IPS-15b (cell line): ENCODE data around the gene SMIM41.

Experiments
- H3K27me3 ChIP-seq: one replicate; pipeline ENCODE4 v1.6.1; 2013; ENCODE audit warnings: low read length; ENCODE audit not compliant: control insufficient read depth, insufficient read depth
- H3K36me3 ChIP-seq: one replicate; pipeline ENCODE4 v1.6.1; 2013; ENCODE audit warnings: low read length; ENCODE audit not compliant: control insufficient read depth, insufficient read depth
- H3K4me1 ChIP-seq: one replicate; pipeline ENCODE4 v1.6.1; 2013; ENCODE audit warnings: mild to moderate bottlenecking, low read length; ENCODE audit not compliant: control insufficient read depth, insufficient read depth
- H3K4me3 ChIP-seq: one replicate; pipeline ENCODE4 v1.5.1; 2013; ENCODE audit warnings: low read depth, low read length
- H3K9ac ChIP-seq: one replicate; pipeline ENCODE4 v1.6.1; 2013; ENCODE audit warnings: low read depth, mild to moderate bottlenecking, low read length
- H3K9me3 ChIP-seq: one replicate; pipeline ENCODE4 v1.6.1; 2013; ENCODE audit warnings: mild to moderate bottlenecking, low read length; ENCODE audit not compliant: control insufficient read depth, insufficient read depth

SMIM41 gene

DNA sequence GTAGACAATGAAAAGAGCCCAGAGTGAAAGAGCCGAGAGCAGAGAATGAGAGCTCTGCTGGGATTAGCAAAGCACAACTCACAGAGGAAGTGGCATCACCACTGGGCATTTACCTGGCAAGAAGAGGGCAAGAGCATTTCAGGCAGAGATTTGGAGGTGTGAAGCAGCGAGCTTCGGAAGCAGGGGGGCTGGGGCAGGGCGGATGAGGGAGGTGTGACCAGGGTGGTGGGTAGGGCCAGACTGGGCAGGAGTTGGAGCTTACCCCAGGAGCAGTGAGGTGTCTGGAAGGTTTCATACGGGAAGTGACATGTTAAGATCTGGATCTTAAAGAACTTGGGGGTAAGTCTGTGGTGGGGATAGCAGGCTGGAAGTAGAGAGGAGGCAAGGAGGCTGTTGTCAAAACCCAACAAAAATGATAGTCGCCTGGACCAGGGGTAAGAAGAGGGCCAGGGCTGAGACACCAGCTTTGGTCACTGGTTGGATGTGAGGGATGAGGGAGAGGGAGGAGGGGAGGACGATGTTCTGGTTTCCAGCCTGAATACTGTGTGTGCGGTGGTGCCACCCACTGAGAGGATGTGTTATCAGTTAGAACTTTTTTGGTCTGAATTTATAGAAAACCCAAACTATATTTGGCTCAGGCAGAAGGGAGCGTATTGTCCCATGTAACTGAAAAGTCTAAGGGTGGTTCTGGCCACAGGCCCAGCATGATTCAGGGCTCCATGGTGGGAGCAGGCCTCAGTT, 5.2 kb downstream of the SMIM41 start:
- H3K27me3 ChIP-seq = no peaks in the 10 kb centered on the region
- peaks cover 3% of the 10 kb centered on the region for H3K4me1 ChIP-seq
- H3K9ac ChIP-seq = no peak overlapping the region

DNA sequence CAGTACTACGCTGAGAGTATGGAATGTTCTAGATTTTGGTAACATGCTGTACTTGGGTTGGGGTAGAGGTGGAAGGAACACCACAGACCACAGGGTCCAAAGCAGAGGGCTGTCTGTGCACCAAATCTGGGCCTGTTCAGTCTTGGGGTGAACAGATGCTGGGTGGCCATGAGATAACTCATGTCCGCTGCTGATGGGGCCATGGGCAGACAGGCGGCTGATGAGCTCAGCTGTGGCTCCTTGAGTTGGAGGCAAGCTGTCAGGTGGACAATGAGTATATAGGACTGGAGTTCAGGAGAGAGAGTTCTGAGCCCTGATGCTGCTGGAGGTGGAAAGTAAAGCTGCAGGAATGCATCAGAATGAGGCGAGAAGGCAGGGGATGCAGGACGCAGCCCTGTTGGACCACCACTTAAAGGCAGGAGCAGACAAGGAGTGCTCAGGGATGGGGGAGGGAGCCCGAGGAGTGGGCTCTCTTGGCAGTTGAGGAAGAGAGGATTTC, 6.2 kb downstream of the SMIM41 start:
- Histone ChIP-seq H3K4me1 (peaks cover 3% of the 10 kb centered on the region), H3K9me3 (no peaks in the 10 kb centered on the region), H3K36me3 (no peaks in the 10 kb centered on the region), H3K9ac (no peak overlapping the region), H3K4me3 (no peak overlapping the region), H3K27me3 (no peaks in the 10 kb centered on the region)

More for the DNA sequence above, 5.2 kb downstream of the SMIM41 start:
- Histone ChIP-seq H3K9me3 (no peaks in the 10 kb centered on the region), H3K36me3 (no peaks in the 10 kb centered on the region), H3K4me3 (no peak overlapping the region)

DNA sequence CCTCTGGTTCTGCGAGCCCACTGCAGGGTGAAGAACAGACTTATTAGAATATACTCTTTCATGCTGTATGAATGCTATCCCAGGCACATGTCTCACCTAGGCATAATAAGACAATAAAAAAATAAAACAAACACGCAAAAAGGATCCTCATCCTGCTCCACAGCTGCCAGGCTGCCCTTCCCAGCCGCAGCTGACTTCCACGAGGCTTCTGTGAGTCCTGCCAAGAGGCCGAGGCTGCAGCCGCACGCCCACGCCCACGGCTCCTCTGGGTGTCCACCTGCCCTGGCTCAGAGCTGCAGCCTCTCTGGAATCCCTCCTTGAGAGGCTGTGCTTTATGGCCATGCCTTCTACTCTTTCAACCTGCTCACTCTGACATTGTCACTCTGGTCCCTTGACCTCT, 6.9 kb downstream of the SMIM41 start:
- Histone ChIP-seq H3K4me1 (peaks cover 3% of the 10 kb centered on the region), H3K27me3 (no peaks in the 10 kb centered on the region), H3K36me3 (no peaks in the 10 kb centered on the region), H3K9me3 (no peaks in the 10 kb centered on the region), H3K4me3 (no peak overlapping the region), H3K9ac (no peak overlapping the region)

DNA sequence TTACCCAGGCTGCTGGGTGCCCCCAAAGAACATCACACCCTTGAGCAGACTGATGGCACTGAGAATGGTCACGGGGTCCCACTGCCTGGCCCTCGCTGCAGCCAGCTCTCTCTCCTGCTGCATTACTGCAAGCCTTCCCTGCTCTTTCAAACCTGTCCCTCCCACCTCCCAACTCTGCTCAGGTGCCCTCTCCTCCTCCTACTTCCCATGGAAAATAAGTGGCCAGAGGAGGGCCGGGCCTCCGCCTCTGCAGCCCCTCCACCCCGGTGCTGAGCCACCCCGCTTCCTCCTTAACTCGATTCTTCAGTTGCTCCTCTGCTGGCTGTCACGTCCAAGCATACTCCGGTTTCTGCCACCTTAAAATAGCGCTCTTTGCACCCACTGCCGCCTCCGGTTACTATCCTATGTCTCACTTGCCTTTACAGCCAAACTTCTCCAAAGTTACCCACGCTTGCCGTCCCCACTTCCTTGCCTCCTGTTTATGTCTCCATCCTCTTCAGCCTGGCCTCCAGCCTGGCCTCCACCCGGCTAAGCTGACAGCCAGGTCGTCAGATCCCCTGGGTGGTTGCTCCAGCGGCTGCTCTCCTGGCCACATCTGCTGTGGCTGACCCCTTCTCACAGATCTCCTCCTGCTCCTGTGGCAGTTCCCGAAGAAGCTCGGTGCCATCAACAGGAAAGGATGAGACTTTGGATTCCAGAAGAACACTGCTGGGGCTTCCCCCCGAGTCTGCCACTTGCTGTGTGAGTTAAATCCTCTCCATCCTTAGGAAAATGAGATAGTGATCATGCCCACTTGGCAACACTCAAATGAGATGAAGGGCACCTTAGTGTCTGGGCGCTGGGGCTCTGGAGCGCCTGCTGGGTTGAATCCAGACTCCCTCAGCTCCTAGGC, 7.7 kb downstream of the SMIM41 start:
- H3K4me3 ChIP-seq = no peak overlapping the region
- no peaks in the 10 kb centered on the region for H3K36me3 ChIP-seq
- H3K27me3 ChIP-seq = no peaks in the 10 kb centered on the region
- no peaks in the 10 kb centered on the region for H3K9me3 ChIP-seq
- H3K9ac ChIP-seq = no peak overlapping the region
- no peaks in the 10 kb centered on the region for H3K4me1 ChIP-seq

DNA sequence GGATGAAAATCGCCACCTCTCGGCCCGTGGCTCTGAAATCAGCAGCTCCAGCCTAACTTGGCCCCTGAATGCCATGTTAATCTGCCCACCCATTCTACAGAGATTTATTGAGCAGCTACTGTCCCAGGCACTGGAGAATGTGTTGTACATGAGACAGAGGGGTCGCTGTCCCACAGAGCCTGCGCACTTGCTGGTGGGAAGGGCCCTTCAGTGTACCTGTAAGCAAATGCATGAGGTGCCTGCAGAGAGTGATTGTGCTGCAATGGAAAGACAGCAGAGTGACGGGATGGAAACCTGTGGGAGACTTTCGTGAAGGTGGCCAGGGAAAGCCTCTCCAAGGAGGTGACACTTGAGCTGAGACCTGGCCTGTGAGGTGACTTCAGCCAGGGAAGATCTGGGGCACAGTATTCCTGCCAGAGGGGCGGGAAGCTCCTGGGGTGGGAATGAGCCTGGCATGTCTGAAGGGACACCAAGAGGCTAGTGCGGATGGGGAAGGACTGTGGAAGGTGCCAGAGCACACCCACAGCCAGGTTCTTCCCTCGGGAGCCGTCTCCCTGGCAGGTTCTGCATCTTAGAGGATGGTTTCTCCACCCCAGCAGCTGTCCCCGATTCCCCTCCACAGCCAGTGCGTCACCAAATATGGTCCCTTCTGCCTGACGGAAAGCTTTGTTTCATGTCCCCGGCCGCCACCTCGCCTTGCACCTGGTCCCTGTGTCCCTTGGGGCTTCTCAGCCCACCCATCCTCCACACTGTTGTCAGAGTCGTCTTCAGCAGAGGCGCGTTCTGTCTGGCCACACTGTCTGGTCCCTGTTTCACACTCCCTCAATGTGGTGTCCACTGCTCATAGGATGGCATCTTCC, 8.7 kb downstream of the SMIM41 start:
- Histone ChIP-seq H3K9me3 (no peaks in the 10 kb centered on the region), H3K9ac (no peak overlapping the region), H3K27me3 (no peaks in the 10 kb centered on the region), H3K36me3 (no peaks in the 10 kb centered on the region), H3K4me3 (no peak overlapping the region), H3K4me1 (no peaks in the 10 kb centered on the region)

DNA sequence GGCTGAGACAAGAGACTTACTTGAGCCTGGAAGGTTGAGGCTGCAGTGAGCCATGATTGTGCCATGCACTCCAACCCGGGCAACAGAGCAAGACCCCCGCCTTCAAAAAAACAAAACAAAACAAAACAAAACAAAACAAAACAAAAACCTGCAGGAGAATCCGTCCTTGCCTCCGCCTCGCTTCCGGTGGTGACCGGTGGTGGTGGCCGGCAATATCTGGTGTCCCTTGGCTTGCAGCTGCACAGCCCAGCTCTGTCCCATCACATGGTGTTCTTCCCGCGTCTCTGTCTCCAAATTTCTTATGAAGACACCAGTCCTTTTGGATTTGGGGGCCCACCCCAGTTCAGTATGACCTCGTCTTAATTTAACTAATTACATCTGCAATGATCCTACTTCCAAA, 10.0 kb downstream of the SMIM41 start:
- Histone ChIP-seq H3K4me3 (no peak overlapping the region), H3K9me3 (no peaks in the 10 kb centered on the region), H3K4me1 (no peaks in the 10 kb centered on the region), H3K36me3 (no peaks in the 10 kb centered on the region), H3K9ac (no peak overlapping the region), H3K27me3 (no peaks in the 10 kb centered on the region)

DNA sequence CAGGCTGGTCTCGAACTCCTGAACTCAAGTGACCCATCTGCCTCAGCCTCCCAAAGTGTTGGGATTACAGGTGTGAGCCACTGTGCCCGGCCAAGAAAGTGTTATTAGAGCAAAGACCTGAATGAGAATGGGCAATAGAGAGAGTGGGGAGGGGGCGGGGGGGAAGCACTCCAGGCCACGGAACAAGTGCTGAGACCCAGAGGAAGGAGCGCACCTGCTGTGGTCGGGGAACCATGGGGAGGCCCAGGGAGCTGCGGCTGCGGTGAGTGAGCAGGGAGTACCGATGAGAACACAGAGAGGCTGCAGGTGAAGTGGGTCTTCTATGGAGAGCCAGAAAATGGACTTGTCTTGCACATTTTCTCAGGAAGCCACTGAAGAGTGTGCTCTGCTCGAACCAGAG, 10.8 kb downstream of the SMIM41 start:
- H3K4me1 ChIP-seq = no peaks in the 10 kb centered on the region
- H3K36me3 ChIP-seq = no peaks in the 10 kb centered on the region
- no peaks in the 10 kb centered on the region for H3K9me3 ChIP-seq
- no peaks in the 10 kb centered on the region for H3K27me3 ChIP-seq
- H3K4me3 ChIP-seq = no peak overlapping the region
- H3K9ac ChIP-seq = no peak overlapping the region

DNA sequence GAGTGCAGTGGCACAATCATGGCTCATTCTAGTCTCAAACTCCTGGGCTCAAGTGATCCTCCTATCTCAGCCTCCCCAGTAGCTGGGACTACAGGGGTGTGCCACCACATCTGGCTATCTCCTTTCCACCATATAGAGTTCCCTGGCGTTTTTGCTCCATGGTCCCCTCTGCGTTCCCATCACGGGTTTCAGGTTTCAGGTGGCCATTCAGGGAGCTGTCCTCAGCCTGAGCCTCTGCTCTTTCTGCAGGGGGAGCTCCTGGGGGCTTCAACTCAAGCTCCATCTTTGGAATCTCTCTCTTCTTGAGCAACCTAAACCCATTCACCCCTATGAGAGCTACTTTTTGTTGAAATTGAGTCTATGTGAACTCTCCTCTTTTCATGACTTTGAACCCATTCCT, 11.6 kb downstream of the SMIM41 start:
- H3K9me3 ChIP-seq = no peaks in the 10 kb centered on the region
- H3K4me3 ChIP-seq = no peak overlapping the region
- no peak overlapping the region for H3K9ac ChIP-seq
- no peaks in the 10 kb centered on the region for H3K36me3 ChIP-seq
- H3K27me3 ChIP-seq = no peaks in the 10 kb centered on the region
- H3K4me1 ChIP-seq = no peaks in the 10 kb centered on the region

DNA sequence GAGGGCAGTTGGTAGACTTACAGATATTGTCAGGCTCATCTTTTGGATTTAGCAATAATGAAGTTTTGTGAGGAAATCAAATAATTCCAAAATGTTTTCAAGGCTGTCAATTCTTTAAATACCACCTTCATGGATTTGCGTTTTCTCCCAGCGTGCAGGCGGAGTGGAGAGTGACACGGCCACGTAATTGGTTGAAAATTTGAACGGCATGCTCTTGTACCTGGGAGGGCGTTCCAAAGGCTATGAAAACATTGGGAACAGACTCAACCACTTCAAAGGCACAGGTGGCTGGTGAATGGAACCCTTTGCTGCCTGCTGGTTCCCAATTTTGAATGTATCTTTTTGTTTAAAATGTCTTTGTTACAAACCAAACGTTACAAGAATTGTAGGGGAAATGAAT, 12.4 kb downstream of the SMIM41 start:
- Histone ChIP-seq H3K4me3 (no peak overlapping the region), H3K9me3 (no peaks in the 10 kb centered on the region), H3K9ac (no peak overlapping the region), H3K36me3 (no peaks in the 10 kb centered on the region), H3K4me1 (no peaks in the 10 kb centered on the region), H3K27me3 (no peaks in the 10 kb centered on the region)

DNA sequence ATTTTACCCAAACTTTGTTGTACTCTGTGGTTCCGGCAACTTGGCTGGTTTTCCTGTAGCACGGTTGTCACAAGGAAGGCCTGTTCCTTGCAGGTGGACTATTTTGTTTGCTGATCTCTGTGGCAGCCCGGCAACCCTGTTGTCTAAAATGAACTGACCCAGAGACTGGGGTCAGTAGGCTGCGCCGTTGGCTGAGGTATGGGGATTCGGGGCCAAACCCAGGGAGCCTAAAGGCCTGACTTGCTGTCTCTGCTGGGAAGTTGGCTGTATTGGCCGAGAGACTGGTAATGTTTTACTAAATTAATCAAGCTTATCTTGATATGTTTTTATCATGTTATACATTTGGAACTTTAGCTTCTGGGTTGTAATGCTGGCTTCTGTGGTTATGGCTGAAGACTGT, 13.8 kb downstream of the SMIM41 start:
- no peaks in the 10 kb centered on the region for H3K4me1 ChIP-seq
- no peaks in the 10 kb centered on the region for H3K9me3 ChIP-seq
- H3K27me3 ChIP-seq = no peaks in the 10 kb centered on the region
- no peak overlapping the region for H3K4me3 ChIP-seq
- H3K9ac ChIP-seq = no peak overlapping the region
- H3K36me3 ChIP-seq = no peaks in the 10 kb centered on the region

DNA sequence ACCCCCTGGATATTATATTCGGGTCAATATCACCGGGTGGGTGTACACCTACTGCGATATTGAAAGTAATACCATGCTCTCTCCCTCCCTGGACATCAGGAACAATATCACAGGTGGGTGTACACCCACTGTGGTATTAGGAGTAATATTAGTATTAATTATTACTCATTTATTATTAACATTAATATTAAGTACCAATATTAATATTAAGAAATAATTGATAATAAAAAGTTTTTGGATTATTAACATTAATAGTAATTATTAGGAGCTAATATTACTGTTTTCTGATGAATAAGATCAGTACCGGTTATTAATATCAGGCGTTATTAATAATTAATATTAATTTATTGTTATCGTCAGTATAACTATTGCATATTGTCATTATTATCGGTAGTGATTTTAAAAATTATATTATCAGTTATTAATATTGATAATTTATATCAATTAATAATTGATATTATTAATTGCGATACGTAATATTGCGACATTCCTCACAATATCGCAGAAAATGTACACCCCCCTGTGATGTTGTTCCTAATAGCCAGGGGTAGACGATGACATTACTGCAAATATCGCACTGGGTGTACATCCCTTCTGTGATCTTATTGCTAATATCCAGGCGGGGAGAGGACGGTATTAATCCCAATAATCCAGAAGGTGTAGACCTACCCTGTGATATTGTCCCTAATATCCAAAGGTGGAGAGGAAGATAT, 17.0 kb downstream of the SMIM41 start:
- Histone ChIP-seq H3K36me3 (no peaks in the 10 kb centered on the region), H3K27me3 (no peaks in the 10 kb centered on the region), H3K9me3 (no peaks in the 10 kb centered on the region), H3K9ac (no peak overlapping the region), H3K4me3 (no peak overlapping the region), H3K4me1 (no peaks in the 10 kb centered on the region)
